WTC11 (cell line): Measurements from ENCODE around the gene CYREN. TPM values are rescaled to one million over a fixed set of nuclear protein-coding genes. Genes with fewer than 3 reads are reported as not detected.

Experiments
- CREB1 ChIP-seq: sonication (generic); formaldehyde crosslinking; IDR thresholded peaks from 2 replicates; pipeline ENCODE4 v1.8.0; 2023; ENCODE audit warnings: mild to moderate bottlenecking, missing genetic modification reagents
- ESRRA ChIP-seq: sonication (generic); formaldehyde crosslinking; IDR thresholded peaks from 2 replicates; pipeline ENCODE4 v1.8.1; 2022; ENCODE audit warnings: mild to moderate bottlenecking, missing genetic modification reagents, borderline replicate concordance
- FOXJ3 ChIP-seq: sonication (generic); formaldehyde crosslinking; IDR thresholded peaks from 2 replicates; pipeline ENCODE4 v1.9.0; 2021; ENCODE audit warnings: missing genetic modification reagents, mild to moderate bottlenecking, borderline replicate concordance
- JAZF1 ChIP-seq: fragments of 250-450 bp; sonication (Bioruptor Pico); IDR thresholded peaks from 2 replicates; pipeline ENCODE4 v1.9.0; 2021; ENCODE audit warnings: moderate library complexity, mild to moderate bottlenecking, inconsistent platforms
- MLX ChIP-seq: sonication (generic); formaldehyde crosslinking; IDR thresholded peaks from 2 replicates; pipeline ENCODE4 v1.8.1; 2023; ENCODE audit warnings: mild to moderate bottlenecking, missing genetic modification reagents, moderate library complexity
- MYBL2 ChIP-seq: sonication (generic); formaldehyde crosslinking; IDR thresholded peaks from 2 replicates; pipeline ENCODE4 v1.8.1; 2023; ENCODE audit warnings: mild to moderate bottlenecking, moderate library complexity, missing genetic modification reagents
- NFYB ChIP-seq: sonication (generic); formaldehyde crosslinking; conservative IDR thresholded peaks from 2 replicates; pipeline ENCODE4 v1.8.0; 2022; ENCODE audit warnings: low read depth, missing genetic modification reagents
- NR2C2 ChIP-seq: sonication (generic); formaldehyde crosslinking; IDR thresholded peaks from 2 replicates; pipeline ENCODE4 v1.8.0; 2022; ENCODE audit warnings: mild to moderate bottlenecking, missing genetic modification reagents
- NR3C1 ChIP-seq: sonication (generic); formaldehyde crosslinking; conservative IDR thresholded peaks from 2 replicates; pipeline ENCODE4 v1.8.1; 2023; ENCODE audit warnings: low read depth, mild to moderate bottlenecking, missing genetic modification reagents
- OVOL2 ChIP-seq: fragments of 250-450 bp; sonication (Bioruptor Pico); IDR thresholded peaks from 2 replicates; pipeline ENCODE4 v1.9.0; 2021; ENCODE audit warnings: mild to moderate bottlenecking, borderline replicate concordance
- RORB ChIP-seq: fragments of 250-450 bp; sonication (Bioruptor Pico); IDR thresholded peaks from 2 replicates; pipeline ENCODE4 v1.9.0; 2021; ENCODE audit warnings: mild to moderate bottlenecking
- SMAD3 ChIP-seq: sonication (generic); formaldehyde crosslinking; IDR thresholded peaks from 2 replicates; pipeline ENCODE4 v1.8.0; 2022; ENCODE audit warnings: missing genetic modification reagents, mild to moderate bottlenecking, borderline replicate concordance
- SP1 ChIP-seq: sonication (generic); formaldehyde crosslinking; conservative IDR thresholded peaks from 2 replicates; pipeline ENCODE4 v1.8.1; 2022; ENCODE audit warnings: missing genetic modification reagents
- TEAD1 ChIP-seq: sonication (generic); formaldehyde crosslinking; IDR thresholded peaks from 2 replicates; pipeline ENCODE4 v1.8.0; 2022; ENCODE audit warnings: mild to moderate bottlenecking, missing genetic modification reagents
- ZBTB21 ChIP-seq: sonication (generic); formaldehyde crosslinking; IDR thresholded peaks from 2 replicates; pipeline ENCODE4 v1.8.1; 2023; ENCODE audit warnings: mild to moderate bottlenecking, missing genetic modification reagents, borderline replicate concordance
- ZNF232 ChIP-seq: sonication (generic); formaldehyde crosslinking; IDR thresholded peaks from 2 replicates; pipeline ENCODE4 v1.8.0; 2022; ENCODE audit warnings: mild to moderate bottlenecking, missing genetic modification reagents
- ZNF425 ChIP-seq: fragments of 250-450 bp; sonication (Bioruptor Pico); conservative IDR thresholded peaks from 2 replicates; pipeline ENCODE4 v1.9.0; 2021; ENCODE audit warnings: mild to moderate bottlenecking
- ZNF671 ChIP-seq: fragments of 250-450 bp; sonication (Bioruptor Pico); IDR thresholded peaks from 2 replicates; pipeline ENCODE4 v1.8.0; 2021; ENCODE audit warnings: mild to moderate bottlenecking
- ZSCAN18 ChIP-seq: fragments of 250-450 bp; sonication (Bioruptor Pico); IDR thresholded peaks from 2 replicates; pipeline ENCODE4 v2.1.2; 2022; ENCODE audit warnings: mild to moderate bottlenecking, moderate library complexity
- total RNA-seq: library from RNA; stranded (reverse); gene quantifications from 3 replicates; pipeline ENCODE4 v1.2.3, GENCODE V29; 2021
- TF ChIP-seq, protein P1 (sequence below): sonication (generic); formaldehyde crosslinking; IDR thresholded peaks from 2 replicates; pipeline ENCODE4 v1.8.1; 2022; ENCODE audit warnings: mild to moderate bottlenecking, missing genetic modification reagents, moderate library complexity, borderline replicate concordance
- TF ChIP-seq, protein P2 (sequence below): sonication (generic); formaldehyde crosslinking; IDR thresholded peaks from 2 replicates; pipeline ENCODE4 v1.8.1; 2023; ENCODE audit warnings: mild to moderate bottlenecking, missing genetic modification reagents
- TF ChIP-seq, protein P3 (sequence below): sonication (generic); formaldehyde crosslinking; IDR thresholded peaks from 2 replicates; pipeline ENCODE4 v1.8.1; 2022; ENCODE audit warnings: low read depth, missing genetic modification reagents, borderline replicate concordance
- TF ChIP-seq, protein P4 (sequence below): sonication (generic); formaldehyde crosslinking; IDR thresholded peaks from 2 replicates; pipeline ENCODE4 v1.8.0; 2023; ENCODE audit warnings: missing genetic modification reagents
- TF ChIP-seq, protein P5 (sequence below): fragments of 200-600 bp; IDR thresholded peaks from 2 replicates; pipeline ENCODE4 v1.8.0; 2022; ENCODE audit warnings: antibody characterized with exemption
- TF ChIP-seq, protein P6 (sequence below): sonication (generic); formaldehyde crosslinking; IDR thresholded peaks from 2 replicates; pipeline ENCODE4 v1.8.1; 2023; ENCODE audit warnings: mild to moderate bottlenecking, missing genetic modification reagents

The CYREN gene
- total RNA-seq, 1 experiment from 2014 or later: 37.9 TPM

DNA sequence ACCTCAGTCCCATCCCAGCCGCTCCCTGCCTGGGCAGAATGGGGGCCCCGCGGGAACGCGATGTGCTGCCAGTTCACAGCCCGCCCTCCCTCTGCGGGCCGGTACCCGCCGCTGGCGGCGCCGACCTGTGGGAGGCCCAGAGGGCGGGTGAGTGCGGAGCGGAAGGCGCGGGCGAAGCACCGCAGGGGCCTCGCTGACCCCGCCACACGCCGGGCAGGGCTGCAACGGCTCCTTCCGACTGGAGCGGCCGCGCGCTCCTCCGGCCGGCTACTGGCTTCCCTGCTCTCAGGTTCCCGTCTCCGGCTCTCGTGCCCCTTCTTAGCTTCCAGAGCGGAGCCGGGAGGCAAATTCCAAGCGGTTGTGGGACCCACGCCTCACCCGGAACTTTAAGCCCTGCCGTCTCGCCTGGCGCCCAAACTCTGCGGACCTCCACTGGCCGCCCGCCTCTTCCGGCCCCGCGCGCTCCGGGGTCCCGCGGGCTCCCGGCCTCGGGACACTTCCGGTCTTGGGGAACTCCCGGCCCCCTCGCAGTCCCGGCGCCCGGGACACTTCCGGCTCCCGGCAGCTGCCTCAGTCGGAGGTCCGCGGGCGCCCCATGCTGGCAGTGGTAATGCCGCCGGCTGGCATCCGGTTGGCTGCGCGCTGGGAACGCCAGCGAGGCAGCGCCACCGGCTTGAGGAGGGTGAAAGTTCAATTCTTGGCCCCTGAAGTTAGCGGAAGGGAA, at the start of gene CYREN (continued):
- TF ChIP-seq JAZF1 (CRISPR knock-in tag) (no peak), SMAD3 (CRISPR knock-in tag) (no peak), NFYB (CRISPR knock-in tag) (no peak), SP1 (CRISPR knock-in tag) (peak; percentile 19; the same call in 1 of the 2 replicates), RORB (CRISPR knock-in tag) (no peak), CREB1 (CRISPR knock-in tag) (no peak), ZBTB21 (no peak), NR2C2 (CRISPR knock-in tag) (peak; percentile 29; the same call in 1 of the 2 replicates), ZNF425 (CRISPR knock-in tag) (no peak), ESRRA (CRISPR knock-in tag) (peak; percentile 75), OVOL2 (no peak), ZNF232 (CRISPR knock-in tag) (no peak), MLX (CRISPR knock-in tag) (peak; percentile 80), TEAD1 (peak; percentile 72; the same call in 1 of the 2 replicates), MYBL2 (CRISPR knock-in tag) (peak; percentile 28; the same call in 1 of the 2 replicates), ZSCAN18 (CRISPR knock-in tag) (0 out of 2 replicates have a peak, but pooled peaks have one; percentile 24), ZNF671 (CRISPR knock-in tag) (no peak), NR3C1 (CRISPR knock-in tag) (no peak), FOXJ3 (CRISPR knock-in tag) (no peak)
- TF ChIP-seq, protein P1, sequence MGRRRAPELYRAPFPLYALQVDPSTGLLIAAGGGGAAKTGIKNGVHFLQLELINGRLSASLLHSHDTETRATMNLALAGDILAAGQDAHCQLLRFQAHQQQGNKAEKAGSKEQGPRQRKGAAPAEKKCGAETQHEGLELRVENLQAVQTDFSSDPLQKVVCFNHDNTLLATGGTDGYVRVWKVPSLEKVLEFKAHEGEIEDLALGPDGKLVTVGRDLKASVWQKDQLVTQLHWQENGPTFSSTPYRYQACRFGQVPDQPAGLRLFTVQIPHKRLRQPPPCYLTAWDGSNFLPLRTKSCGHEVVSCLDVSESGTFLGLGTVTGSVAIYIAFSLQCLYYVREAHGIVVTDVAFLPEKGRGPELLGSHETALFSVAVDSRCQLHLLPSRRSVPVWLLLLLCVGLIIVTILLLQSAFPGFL (CRISPR knock-in tag): peak; percentile 93
- TF ChIP-seq, protein P2, sequence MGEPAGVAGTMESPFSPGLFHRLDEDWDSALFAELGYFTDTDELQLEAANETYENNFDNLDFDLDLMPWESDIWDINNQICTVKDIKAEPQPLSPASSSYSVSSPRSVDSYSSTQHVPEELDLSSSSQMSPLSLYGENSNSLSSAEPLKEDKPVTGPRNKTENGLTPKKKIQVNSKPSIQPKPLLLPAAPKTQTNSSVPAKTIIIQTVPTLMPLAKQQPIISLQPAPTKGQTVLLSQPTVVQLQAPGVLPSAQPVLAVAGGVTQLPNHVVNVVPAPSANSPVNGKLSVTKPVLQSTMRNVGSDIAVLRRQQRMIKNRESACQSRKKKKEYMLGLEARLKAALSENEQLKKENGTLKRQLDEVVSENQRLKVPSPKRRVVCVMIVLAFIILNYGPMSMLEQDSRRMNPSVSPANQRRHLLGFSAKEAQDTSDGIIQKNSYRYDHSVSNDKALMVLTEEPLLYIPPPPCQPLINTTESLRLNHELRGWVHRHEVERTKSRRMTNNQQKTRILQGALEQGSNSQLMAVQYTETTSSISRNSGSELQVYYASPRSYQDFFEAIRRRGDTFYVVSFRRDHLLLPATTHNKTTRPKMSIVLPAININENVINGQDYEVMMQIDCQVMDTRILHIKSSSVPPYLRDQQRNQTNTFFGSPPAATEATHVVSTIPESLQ (CRISPR knock-in tag): no peak
- TF ChIP-seq, protein P3, sequence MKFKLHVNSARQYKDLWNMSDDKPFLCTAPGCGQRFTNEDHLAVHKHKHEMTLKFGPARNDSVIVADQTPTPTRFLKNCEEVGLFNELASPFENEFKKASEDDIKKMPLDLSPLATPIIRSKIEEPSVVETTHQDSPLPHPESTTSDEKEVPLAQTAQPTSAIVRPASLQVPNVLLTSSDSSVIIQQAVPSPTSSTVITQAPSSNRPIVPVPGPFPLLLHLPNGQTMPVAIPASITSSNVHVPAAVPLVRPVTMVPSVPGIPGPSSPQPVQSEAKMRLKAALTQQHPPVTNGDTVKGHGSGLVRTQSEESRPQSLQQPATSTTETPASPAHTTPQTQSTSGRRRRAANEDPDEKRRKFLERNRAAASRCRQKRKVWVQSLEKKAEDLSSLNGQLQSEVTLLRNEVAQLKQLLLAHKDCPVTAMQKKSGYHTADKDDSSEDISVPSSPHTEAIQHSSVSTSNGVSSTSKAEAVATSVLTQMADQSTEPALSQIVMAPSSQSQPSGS: no peak
- TF ChIP-seq, protein P4, sequence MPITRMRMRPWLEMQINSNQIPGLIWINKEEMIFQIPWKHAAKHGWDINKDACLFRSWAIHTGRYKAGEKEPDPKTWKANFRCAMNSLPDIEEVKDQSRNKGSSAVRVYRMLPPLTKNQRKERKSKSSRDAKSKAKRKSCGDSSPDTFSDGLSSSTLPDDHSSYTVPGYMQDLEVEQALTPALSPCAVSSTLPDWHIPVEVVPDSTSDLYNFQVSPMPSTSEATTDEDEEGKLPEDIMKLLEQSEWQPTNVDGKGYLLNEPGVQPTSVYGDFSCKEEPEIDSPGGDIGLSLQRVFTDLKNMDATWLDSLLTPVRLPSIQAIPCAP (CRISPR knock-in tag): no peak
- TF ChIP-seq, protein P5, sequence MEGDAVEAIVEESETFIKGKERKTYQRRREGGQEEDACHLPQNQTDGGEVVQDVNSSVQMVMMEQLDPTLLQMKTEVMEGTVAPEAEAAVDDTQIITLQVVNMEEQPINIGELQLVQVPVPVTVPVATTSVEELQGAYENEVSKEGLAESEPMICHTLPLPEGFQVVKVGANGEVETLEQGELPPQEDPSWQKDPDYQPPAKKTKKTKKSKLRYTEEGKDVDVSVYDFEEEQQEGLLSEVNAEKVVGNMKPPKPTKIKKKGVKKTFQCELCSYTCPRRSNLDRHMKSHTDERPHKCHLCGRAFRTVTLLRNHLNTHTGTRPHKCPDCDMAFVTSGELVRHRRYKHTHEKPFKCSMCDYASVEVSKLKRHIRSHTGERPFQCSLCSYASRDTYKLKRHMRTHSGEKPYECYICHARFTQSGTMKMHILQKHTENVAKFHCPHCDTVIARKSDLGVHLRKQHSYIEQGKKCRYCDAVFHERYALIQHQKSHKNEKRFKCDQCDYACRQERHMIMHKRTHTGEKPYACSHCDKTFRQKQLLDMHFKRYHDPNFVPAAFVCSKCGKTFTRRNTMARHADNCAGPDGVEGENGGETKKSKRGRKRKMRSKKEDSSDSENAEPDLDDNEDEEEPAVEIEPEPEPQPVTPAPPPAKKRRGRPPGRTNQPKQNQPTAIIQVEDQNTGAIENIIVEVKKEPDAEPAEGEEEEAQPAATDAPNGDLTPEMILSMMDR: no peak
- TF ChIP-seq, protein P6, sequence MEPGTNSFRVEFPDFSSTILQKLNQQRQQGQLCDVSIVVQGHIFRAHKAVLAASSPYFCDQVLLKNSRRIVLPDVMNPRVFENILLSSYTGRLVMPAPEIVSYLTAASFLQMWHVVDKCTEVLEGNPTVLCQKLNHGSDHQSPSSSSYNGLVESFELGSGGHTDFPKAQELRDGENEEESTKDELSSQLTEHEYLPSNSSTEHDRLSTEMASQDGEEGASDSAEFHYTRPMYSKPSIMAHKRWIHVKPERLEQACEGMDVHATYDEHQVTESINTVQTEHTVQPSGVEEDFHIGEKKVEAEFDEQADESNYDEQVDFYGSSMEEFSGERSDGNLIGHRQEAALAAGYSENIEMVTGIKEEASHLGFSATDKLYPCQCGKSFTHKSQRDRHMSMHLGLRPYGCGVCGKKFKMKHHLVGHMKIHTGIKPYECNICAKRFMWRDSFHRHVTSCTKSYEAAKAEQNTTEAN (CRISPR knock-in tag): no peak
